Gastrocnemius medialis (tissue), 4 donors: Measurements from ENCODE around the gene PEMT.

Experiments
- POLR2A ChIP-seq, 2 donors: fragments of 450-650 bp; IDR thresholded peaks; one replicate each; pipeline ENCODE4 v1.6.1; 2017; ENCODE audit warnings: antibody characterized with exemption in 2 of 2, mild to moderate bottlenecking in 2 of 2, moderate library complexity in 2 of 2
- TF ChIP-seq, protein P1 (sequence below), 5 experiments: fragments of 450-650 bp in 3 of 5; fragments of 200-600 bp in 2 of 5; sonication (generic) in 2 of 5; IDR thresholded peaks in 4 of 5; conservative IDR thresholded peaks in 1 of 5; 1 replicate in 4 of 5; 2 replicates in 1 of 5; pipeline ENCODE4 v1.5.1; 2016 to 2019; ENCODE audit warnings: antibody characterized with exemption in 5 of 5, mild to moderate bottlenecking in 3 of 5, moderate library complexity in 3 of 5

DNA sequence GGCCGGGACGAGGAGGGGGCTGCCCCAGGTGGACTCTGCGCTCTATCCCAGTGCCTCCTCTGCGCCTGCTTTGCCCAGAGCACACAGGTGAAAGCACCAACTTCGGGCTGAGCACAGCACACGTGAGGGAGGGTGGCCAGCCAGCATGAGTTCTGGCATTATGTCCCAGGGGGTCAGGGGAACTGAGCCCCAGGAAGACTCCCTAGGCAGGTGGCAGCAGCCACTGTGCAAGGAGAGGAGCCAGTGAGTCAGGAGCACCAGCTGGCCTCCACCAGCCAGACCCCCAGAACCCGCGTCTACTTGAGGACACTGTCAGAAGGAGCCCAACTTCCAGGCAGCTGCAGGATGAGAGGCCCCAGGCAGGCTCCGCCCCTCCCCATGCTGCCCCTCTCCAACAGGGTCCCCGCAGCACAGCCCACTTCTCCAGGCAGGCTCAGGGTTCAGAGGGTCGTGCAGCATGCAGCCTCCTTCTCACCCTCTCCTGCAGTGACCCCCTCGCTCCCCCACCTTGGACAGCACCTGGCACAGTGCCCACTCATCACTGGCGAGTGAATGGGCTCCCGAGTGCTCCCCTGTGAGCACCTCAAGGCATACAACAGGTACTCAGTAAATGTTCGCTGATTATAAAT is 51.1 kb downstream of the PEMT start:
- TF ChIP-seq, protein P1, sequence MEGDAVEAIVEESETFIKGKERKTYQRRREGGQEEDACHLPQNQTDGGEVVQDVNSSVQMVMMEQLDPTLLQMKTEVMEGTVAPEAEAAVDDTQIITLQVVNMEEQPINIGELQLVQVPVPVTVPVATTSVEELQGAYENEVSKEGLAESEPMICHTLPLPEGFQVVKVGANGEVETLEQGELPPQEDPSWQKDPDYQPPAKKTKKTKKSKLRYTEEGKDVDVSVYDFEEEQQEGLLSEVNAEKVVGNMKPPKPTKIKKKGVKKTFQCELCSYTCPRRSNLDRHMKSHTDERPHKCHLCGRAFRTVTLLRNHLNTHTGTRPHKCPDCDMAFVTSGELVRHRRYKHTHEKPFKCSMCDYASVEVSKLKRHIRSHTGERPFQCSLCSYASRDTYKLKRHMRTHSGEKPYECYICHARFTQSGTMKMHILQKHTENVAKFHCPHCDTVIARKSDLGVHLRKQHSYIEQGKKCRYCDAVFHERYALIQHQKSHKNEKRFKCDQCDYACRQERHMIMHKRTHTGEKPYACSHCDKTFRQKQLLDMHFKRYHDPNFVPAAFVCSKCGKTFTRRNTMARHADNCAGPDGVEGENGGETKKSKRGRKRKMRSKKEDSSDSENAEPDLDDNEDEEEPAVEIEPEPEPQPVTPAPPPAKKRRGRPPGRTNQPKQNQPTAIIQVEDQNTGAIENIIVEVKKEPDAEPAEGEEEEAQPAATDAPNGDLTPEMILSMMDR (IDR thresholded peaks at IDR 0.05 in 4 of 5, conservative IDR thresholded peaks at IDR 0.05 in 1 of 5) = no peak
- no peak for TF ChIP-seq POLR2A (IDR thresholded peaks at IDR 0.05)
